GM08714 (cell line): ENCODE measurements around the gene DENND5A.
"Not testable (repeated sequence)": the region's sequence is repeated elsewhere in the genome, so short reads cannot be mapped to it uniquely, and the experiment has no call there.

Experiments used
- H3K4me3 ChIP-seq: fragments of 200-500 bp; sonication (Bioruptor generic); 2 replicates; pipeline ENCODE4 v1.5.1; 2014; ENCODE audit warnings: mild to moderate bottlenecking, low read length, inconsistent platforms
- ZNF274 ChIP-seq: IDR thresholded peaks from 2 replicates; pipeline ENCODE4 v1.6.1; 2012; ENCODE audit warnings: mild to moderate bottlenecking, low read depth, low read length

DENND5A gene

DNA sequence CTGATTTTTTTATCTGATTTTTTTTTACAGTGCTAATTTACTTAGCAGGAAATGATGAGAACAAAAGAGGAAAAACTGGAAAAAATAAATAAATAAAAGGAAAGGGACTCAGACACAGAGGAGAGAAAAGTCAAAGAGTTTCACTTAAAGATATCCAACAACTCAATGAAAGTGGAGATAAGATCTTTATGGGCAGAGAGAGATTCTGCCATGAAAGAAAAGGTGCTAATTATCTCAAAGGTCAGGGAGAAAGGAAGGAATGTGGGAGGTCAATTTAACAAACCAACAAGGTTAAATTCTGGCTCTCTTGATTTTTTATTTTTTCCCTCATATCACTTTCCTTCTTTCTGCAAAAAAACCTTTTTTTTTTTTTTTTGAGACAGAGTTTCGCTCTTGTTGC is 86.0 kb downstream of the DENND5A start:
- no peak for TF ChIP-seq ZNF274
- no peak overlapping the region for H3K4me3 ChIP-seq

GRCh38 chr11:9178716-9179115 is 86.4 kb downstream of the DENND5A start:
- no peak overlapping the region for H3K4me3 ChIP-seq
- no peak for TF ChIP-seq ZNF274

- no peak for TF ChIP-seq ZNF274
- no peak overlapping the region for H3K4me3 ChIP-seq
Observed at GRCh38 chr11:9177438-9178091, 87.6 kb downstream of the DENND5A start.

DNA sequence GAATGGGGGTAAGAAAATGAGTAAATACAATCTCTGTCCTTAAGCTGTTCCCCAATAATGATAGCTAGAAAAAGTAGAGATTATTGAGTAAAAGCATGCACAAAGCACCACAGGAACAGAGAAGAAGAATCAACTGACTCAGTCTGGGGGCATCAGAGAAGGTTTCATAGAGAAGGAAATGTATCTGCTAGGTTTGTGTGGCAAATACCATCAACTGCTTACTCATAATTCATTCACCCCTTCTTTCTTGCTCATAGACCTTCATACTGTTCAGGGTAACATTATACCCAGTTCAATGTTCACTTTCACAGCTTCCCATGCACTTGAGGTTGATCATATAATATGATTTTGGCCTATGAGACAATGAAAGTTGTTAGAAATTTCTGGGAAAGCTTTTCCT is 88.6 kb downstream of the DENND5A start:
- no peak overlapping the region for H3K4me3 ChIP-seq
- no peak for TF ChIP-seq ZNF274

GRCh38 chr11:9176136-9176535 is 89.0 kb downstream of the DENND5A start:
- no peak overlapping the region for H3K4me3 ChIP-seq
- no peak for TF ChIP-seq ZNF274

GRCh38 chr11:9172389-9172788 is 92.8 kb downstream of the DENND5A start:
- no peak for TF ChIP-seq ZNF274
- no peak overlapping the region for H3K4me3 ChIP-seq

DNA sequence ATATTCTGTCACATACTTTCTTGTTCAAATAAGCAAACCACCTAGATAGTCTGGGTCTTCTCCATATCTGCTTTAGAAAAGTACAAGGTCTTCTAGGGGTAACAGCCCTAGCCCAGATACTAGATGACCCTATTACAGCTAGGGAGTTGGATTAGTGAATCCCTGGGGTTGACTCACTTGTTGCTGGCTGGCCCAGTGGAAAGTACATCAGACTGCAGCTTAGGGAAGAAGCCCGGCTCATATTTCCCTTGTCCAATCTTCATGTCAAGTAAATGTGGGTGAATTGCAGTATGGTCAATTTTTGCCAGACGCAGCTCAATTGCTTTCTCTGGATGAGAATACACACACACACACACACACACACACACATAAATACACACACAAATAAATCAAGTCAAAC is 94.7 kb downstream of the DENND5A start:
- H3K4me3 ChIP-seq: no peak overlapping the region
- TF ChIP-seq ZNF274: no peak

DNA sequence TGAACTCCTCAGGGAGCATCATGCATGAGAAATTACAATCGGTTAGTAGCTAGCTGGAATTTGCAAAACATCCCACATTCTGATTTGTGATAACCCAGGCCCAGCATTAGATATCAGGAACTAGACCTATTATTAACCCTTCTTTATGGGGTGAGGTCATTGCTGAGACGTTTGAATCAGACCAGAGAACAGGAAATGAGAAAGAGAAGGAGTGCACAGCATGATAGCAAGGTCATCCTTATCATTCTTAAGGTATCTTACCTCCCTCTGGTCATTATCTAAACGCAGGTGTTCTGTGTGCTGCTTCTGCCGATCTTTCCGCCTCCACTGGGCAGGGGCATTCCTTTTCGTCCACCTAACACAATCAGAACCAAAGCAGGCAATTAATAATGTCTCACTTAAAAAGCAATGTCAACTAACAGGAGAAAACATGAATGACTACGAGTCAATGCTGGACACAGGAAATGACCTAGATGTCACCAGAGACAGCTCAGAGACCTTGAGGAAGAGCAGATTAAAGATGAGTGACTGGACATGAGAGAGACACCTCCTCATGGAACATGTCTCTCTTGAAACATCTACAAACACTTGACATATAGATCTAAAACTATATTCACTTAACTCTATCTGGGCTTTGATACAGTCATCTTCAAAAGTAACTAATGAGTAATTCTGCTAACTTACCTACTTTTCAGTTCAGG is 95.4 kb downstream of the DENND5A start:
- TF ChIP-seq ZNF274: no peak
- H3K4me3 ChIP-seq: no peak overlapping the region

DNA sequence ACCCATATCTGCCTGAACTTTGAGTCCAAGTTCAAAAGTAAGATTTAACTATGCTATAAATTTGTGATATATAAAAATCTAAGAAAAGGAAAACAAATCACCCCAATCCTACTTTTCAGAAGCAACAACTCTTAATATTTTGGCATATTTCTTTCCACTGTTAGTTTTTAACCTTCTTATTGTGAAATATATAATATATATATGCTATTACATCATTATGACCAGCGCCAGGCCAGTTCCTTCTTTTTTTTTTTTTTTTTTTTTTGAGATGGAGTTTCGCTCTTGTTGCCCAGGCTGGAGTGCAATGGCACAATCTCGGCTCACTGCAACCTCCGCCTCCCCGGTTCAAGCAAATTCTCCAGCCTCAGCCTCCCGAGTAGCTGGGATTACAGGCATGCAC is 103.2 kb downstream of the DENND5A start:
- H3K4me3 ChIP-seq: not testable (repeated sequence)

- TF ChIP-seq ZNF274: no peak
- H3K4me3 ChIP-seq: no peak overlapping the region
Observed at GRCh38 chr11:9160166-9160565, 105.0 kb downstream of the DENND5A start.

DNA sequence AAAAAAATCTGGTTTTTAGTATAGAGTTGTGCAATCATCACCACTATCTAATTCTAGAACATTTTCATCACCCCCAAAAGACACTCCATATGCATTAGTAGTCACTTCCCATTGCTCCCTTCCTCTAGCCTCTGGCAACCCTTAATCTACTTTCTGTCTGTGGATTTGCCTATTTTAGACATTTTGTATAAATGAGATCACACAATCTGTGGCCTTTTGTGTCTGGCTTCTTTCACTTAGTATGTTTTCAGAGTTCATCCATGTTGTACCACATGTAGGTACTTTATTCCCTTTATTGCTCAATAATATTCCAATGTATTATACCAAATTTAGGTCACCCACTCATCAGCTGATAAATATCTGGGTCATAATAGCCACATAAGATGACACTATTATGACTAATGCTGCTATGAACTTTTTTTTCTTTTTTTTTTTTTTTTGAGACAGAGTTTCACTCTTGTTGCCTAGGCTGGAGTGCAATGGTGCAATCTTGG is 106.2 kb downstream of the DENND5A start:
- no peak overlapping the region for H3K4me3 ChIP-seq
- no peak for TF ChIP-seq ZNF274

- TF ChIP-seq ZNF274: no peak
- H3K4me3 ChIP-seq: no peak overlapping the region
Observed at GRCh38 chr11:9155930-9156329, 109.2 kb downstream of the DENND5A start.

GRCh38 chr11:9153651-9154050 is 111.5 kb downstream of the DENND5A start:
- TF ChIP-seq ZNF274: no peak
- no peak overlapping the region for H3K4me3 ChIP-seq

DNA sequence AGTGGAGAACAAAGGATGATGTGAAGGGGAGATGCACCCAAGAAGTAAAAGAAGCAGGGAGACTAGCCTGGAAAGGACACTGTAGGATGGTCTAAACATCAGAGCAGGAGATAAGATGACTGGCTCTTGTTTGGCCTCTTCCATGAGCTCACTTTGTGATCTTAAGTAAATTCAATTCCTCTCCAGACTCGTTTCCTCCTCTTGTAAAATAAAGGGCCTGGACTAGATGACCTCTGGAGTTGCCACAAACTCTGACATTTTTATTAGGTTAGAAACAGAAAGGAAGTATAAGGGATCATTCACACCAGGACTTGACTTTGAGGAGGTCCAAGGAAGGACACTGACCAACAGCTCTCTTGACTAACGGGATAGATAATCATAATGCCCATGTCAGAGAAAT is 113.5 kb downstream of the DENND5A start:
- no peak for TF ChIP-seq ZNF274

GRCh38 chr11:9150926-9151325 is 114.2 kb downstream of the DENND5A start:
- no peak for TF ChIP-seq ZNF274

More for the DNA sequence above, 113.5 kb downstream of the DENND5A start:
- no peak overlapping the region for H3K4me3 ChIP-seq

More at GRCh38 chr11:9150926-9151325, 114.2 kb downstream of the DENND5A start:
- H3K4me3 ChIP-seq: no peak overlapping the region
